Upper lobe of left lung (tissue), 6 donors: ENCODE measurements around the gene CD164. TPM values are rescaled to one million over a fixed set of nuclear protein-coding genes. Genes with fewer than 3 reads are reported as not detected.
"Not testable (repeated sequence)": the region's sequence is repeated elsewhere in the genome, so short reads cannot be mapped to it uniquely, and the experiment has no call there.

ENCODE experiments used
- ATAC-seq, 2 donors: fragments of 200-7000 bp; cut with Tn5 transposase; one replicate each; pipeline ENCODE4 v1.9.1; 2022; ENCODE audit warnings: mild to moderate bottlenecking in 2 of 2, moderate library complexity in 2 of 2; ENCODE audit not compliant: low FRiP score in 2 of 2
- DNase-seq, 2 donors: peaks; one replicate each; pipeline ENCODE4 v3.0.0-alpha.2; 2019 to 2020
- H3K27ac ChIP-seq, 4 donors: fragments of 200-600 bp; sonication (generic); one replicate each; pipeline ENCODE4 v1.5.1; 2016 to 2019
- H3K27me3 ChIP-seq, 4 donors: fragments of 200-600 bp; sonication (generic); one replicate each; pipeline ENCODE4 v1.5.1; 2017 to 2019
- H3K36me3 ChIP-seq, 4 donors: fragments of 200-600 bp; sonication (generic); one replicate each; pipeline ENCODE4 v1.5.1; 2016 to 2019
- H3K4me1 ChIP-seq, 4 donors: fragments of 200-600 bp; sonication (generic); one replicate each; pipeline ENCODE4 v1.5.1; 2018 to 2019
- H3K4me3 ChIP-seq, 4 donors: fragments of 200-600 bp; sonication (generic); one replicate each; pipeline ENCODE4 v1.5.1; 2017 to 2019; ENCODE audit warnings: mild to moderate bottlenecking in 2 of 4, moderate library complexity in 1 of 4
- H3K9me3 ChIP-seq, 4 donors: fragments of 200-600 bp; sonication (generic); one replicate each; pipeline ENCODE4 v1.5.1; 2018 to 2019
- CTCF ChIP-seq, 6 experiments: fragments of 450-650 bp in 4 of 6; fragments of 200-600 bp in 2 of 6; sonication (generic) in 2 of 6; IDR thresholded peaks; one replicate each; pipeline ENCODE4 v1.5.1; 2016 to 2019; ENCODE audit warnings: antibody characterized with exemption in 6 of 6
- EP300 ChIP-seq, 4 donors: sonication (generic); formaldehyde crosslinking; IDR thresholded peaks; one replicate each; pipeline ENCODE4 v1.5.1; 2017; ENCODE audit warnings: antibody characterized with exemption in 4 of 4, control low read depth in 2 of 4
- POLR2A ChIP-seq, 4 donors: fragments of 450-650 bp; IDR thresholded peaks; one replicate each; pipeline ENCODE4 v1.5.1; 2016 to 2017; ENCODE audit warnings: antibody characterized with exemption in 4 of 4, mild to moderate bottlenecking in 2 of 4
- POLR2AphosphoS5 ChIP-seq, 2 donors: sonication (generic); formaldehyde crosslinking; IDR thresholded peaks; one replicate each; pipeline ENCODE4 v1.5.1; 2017; ENCODE audit warnings: antibody characterized with exemption in 2 of 2
- WGBS, 2 donors: methylation state at CpG; one replicate each; pipeline ENCODE4 v1.1.5; 2017 to 2018; 5-methylcytosine and 5-hydroxymethylcytosine counted together
- total RNA-seq, 6 donors: library from RNA; depleted of rRNA in 4 of 6; stranded (reverse); fragments of >200 nt in 4 of 6; gene quantifications; one replicate each; pipeline versions ENCODE4 v1.1.0 to v1.2.1, GENCODE V29; 2016 to 2021
- donor health status: DM: no; HTN: no; CAD: no; lungs with moderate emphysema.
- donor health status: DM: no; HTN: yes; CAD: no; lungs with severe emphysema.

The CD164 gene
- total RNA-seq, 6 donors from 2014 or later, result 70.8 to 281 (median 218) TPM

DNA sequence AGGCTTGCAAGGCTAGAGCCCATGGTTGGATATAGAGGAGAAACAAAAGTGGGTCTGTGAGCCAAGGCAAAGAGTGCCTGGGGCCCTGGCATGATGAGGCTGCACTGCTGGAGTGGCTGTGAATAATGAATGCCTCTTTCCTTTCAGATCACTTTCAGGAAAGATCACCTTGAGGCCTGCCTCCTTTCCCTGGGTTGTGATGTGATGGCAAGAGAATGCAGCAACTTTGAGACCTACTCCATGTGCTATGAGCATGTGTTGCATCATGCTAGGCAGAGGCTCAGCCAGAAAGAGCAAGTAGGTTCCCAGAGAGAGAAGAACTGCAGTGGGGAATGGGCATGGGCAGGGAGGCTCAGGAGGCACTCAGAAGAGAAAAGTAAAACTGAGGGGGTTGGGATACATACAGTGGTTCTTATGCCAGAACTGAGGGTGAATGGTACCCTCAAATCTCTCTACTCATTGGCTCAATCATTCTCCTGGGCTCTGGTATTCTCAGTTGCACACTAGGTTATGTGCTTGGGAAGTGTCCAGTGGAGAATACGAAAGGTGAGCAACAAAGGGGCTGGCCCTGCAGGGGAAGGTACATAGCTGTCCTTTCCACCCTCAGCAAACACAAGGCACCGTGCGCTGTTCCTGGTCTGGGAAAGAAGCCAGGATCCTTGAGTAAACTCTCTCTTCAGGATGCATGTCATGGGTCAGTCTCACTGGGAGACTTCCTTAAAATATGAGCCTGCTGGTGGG is 45.9 kb downstream of the CD164 start:
- Histone ChIP-seq H3K4me1 (peaks cover 0 to 6% (median 3%) of the 10 kb centered on the region in 4 donors), H3K27ac (no peak overlapping the region), H3K36me3 (no peaks in the 10 kb centered on the region), H3K9me3 (no peaks in the 10 kb centered on the region), H3K4me3 (no peak overlapping the region), H3K27me3 (no peaks in the 10 kb centered on the region)
- TF ChIP-seq POLR2AphosphoS5 (IDR thresholded peaks at IDR 0.05) (peak in 1 of 2 donors; percentile 4), CTCF (IDR thresholded peaks at IDR 0.05) (no peak), POLR2A (IDR thresholded peaks at IDR 0.05) (no peak)
- ATAC-seq (peak; percentile 41 to 43), DNase-seq (peak in 1 of 2 donors; percentile 55)
- 31 to 57% methylated on average over 2 to 3 of the region's 3 CpGs for WGBS, 2 donors

GRCh38 chr6:109333870-109334269 is 48.4 kb downstream of the CD164 start:
- H3K27me3 ChIP-seq, H3K4me3 ChIP-seq, ATAC-seq, H3K27ac ChIP-seq, H3K4me1 ChIP-seq, H3K9me3 ChIP-seq, H3K36me3 ChIP-seq, DNase-seq: not testable (repeated sequence)
- 93 to 100% methylated on average over 1 of the region's 1 CpG for WGBS, 2 donors

- H3K36me3 ChIP-seq, result no peaks in the 10 kb centered on the region
- H3K4me1 ChIP-seq, result peaks cover 0 to 6% (median 3%) of the 10 kb centered on the region in 4 donors
- H3K27me3 ChIP-seq, result no peaks in the 10 kb centered on the region
- no peaks in the 10 kb centered on the region for H3K9me3 ChIP-seq
- TF ChIP-seq POLR2AphosphoS5 (IDR thresholded peaks at IDR 0.05) (no peak), CTCF (IDR thresholded peaks at IDR 0.05) (no peak), EP300 (IDR thresholded peaks at IDR 0.05) (no peak), POLR2A (IDR thresholded peaks at IDR 0.05) (no peak)
- WGBS, 2 donors, result 72% methylated on average over 2 of the region's 2 CpGs; no CpG with 5 or more reads in 1 of the 2 donors
- DNase-seq, result no peak
- peak in 1 of 2 donors; percentile 34 for ATAC-seq
- H3K4me3 ChIP-seq, result no peak overlapping the region
- H3K27ac ChIP-seq, result no peak overlapping the region
These were observed 49.5 kb downstream of the CD164 start for GRCh38 chr6:109332748-109333147.

- peaks cover 0 to under 1% (median 0%) of the 10 kb centered on the region in 4 donors for H3K4me1 ChIP-seq
- TF ChIP-seq POLR2AphosphoS5 (IDR thresholded peaks at IDR 0.05), result no peak
- no peak for TF ChIP-seq EP300 (IDR thresholded peaks at IDR 0.05)
- no peak overlapping the region for H3K4me3 ChIP-seq
- H3K27ac ChIP-seq, result no peak overlapping the region
- no peaks in the 10 kb centered on the region for H3K36me3 ChIP-seq
- DNase-seq (no peak), ATAC-seq (no peak)
- no peaks in the 10 kb centered on the region for H3K27me3 ChIP-seq
- no peaks in the 10 kb centered on the region for H3K9me3 ChIP-seq
These were observed 51.2 kb downstream of the CD164 start for GRCh38 chr6:109331081-109331480.

DNA sequence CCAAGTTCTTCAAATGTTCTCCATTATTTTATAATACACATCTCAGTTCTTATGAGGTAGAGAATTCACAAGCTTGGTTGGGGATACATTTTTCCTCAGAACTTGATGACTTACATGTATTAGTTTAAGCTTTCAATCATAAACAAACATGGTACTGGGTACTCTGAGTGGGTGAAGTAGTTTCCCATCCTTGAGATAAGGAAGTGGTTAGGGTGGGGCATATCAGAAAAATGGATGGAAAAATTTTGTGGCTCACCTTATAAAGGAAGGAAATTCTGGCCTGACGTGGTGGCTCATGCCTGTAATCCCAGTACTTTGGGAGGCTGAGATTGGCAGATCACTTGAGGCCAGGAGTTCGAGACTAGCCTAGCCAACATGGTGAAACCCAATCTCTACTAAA is 52.0 kb downstream of the CD164 start:
- H3K27me3 ChIP-seq, result no peaks in the 10 kb centered on the region
- no peak overlapping the region for H3K4me3 ChIP-seq
- H3K9me3 ChIP-seq, result no peaks in the 10 kb centered on the region
- H3K27ac ChIP-seq, result no peak overlapping the region
- 48 to 68% methylated on average over 2 of the region's 2 CpGs for WGBS, 2 donors
- ATAC-seq (no peak), DNase-seq (no peak)
- peaks cover 0 to 7% (median under 1%) of the 10 kb centered on the region in 4 donors for H3K4me1 ChIP-seq
- TF ChIP-seq EP300 (IDR thresholded peaks at IDR 0.05) (no peak), POLR2A (IDR thresholded peaks at IDR 0.05) (no peak), CTCF (IDR thresholded peaks at IDR 0.05) (no peak), POLR2AphosphoS5 (IDR thresholded peaks at IDR 0.05) (no peak)
- no peaks in the 10 kb centered on the region for H3K36me3 ChIP-seq

GRCh38 chr6:109328629-109329028 is 53.6 kb downstream of the CD164 start:
- no peak overlapping the region for H3K4me3 ChIP-seq
- no peak for TF ChIP-seq CTCF (IDR thresholded peaks at IDR 0.05)
- no peak for TF ChIP-seq POLR2A (IDR thresholded peaks at IDR 0.05)
- TF ChIP-seq POLR2AphosphoS5 (IDR thresholded peaks at IDR 0.05), result no peak
- no peak for TF ChIP-seq EP300 (IDR thresholded peaks at IDR 0.05)
- no peak overlapping the region for H3K27ac ChIP-seq
- no peak for ATAC-seq
- no peaks in the 10 kb centered on the region for H3K36me3 ChIP-seq
- no peaks in the 10 kb centered on the region for H3K9me3 ChIP-seq
- H3K4me1 ChIP-seq, result peaks cover 0 to 8% (median 1%) of the 10 kb centered on the region in 4 donors
- DNase-seq, result no peak
- H3K27me3 ChIP-seq, result no peaks in the 10 kb centered on the region
- WGBS, 2 donors, result 86 to 89% methylated on average over 4 of the region's 4 CpGs
